Type B pancreatic cell (in vitro differentiated cells): ENCODE results near the gene TRIP4. TPM values are rescaled to one million over a fixed set of nuclear protein-coding genes. Genes with fewer than 3 reads are reported as not detected.

Experiments
- DNase-seq: peaks from one replicate; pipeline ENCODE4 v3.0.0; 2021; ENCODE audit warnings: mixed read lengths; ENCODE audit not compliant: unreplicated experiment; ENCODE audit errors: extremely low spot score
- H3K27ac Mint-ChIP-seq: 2 replicates; pipeline ENCODE4 v1.8.0; 2021; ENCODE audit warnings: mild to moderate bottlenecking, mixed read lengths
- H3K27me3 Mint-ChIP-seq: 2 replicates; pipeline ENCODE4 v1.8.0; 2021; ENCODE audit warnings: mixed read lengths
- H3K36me3 Mint-ChIP-seq: 2 replicates; pipeline ENCODE4 v1.8.0; 2021; ENCODE audit warnings: mixed read lengths
- H3K4me1 Mint-ChIP-seq: one replicate; pipeline ENCODE4 v1.8.0; 2021; ENCODE audit warnings: mixed read lengths; ENCODE audit not compliant: unreplicated experiment
- H3K4me3 Mint-ChIP-seq: 2 replicates; pipeline ENCODE4 v1.8.0; 2021; ENCODE audit warnings: mild to moderate bottlenecking, mixed read lengths
- H3K9me3 Mint-ChIP-seq: 2 replicates; pipeline ENCODE4 v1.8.0; 2021; ENCODE audit warnings: mixed read lengths
- CTCF ChIP-seq: fragments of 200-600 bp; sonication (generic); conservative IDR thresholded peaks from 2 replicates; pipeline ENCODE4 v1.5.0; 2021; ENCODE audit warnings: antibody characterized with exemption, mild to moderate bottlenecking
- long read RNA-seq: library from polyadenylated mRNA; unstranded; transcript quantifications from one replicate; pipeline ENCODE4 v2.0.0, GENCODE V29; 2020
- total RNA-seq: library from RNA; stranded (reverse); gene quantifications from 2 replicates; pipeline ENCODE4 v1.2.1, GENCODE V29; 2021; ENCODE audit warnings: low replicate concordance

The TRIP4 gene
- 21.1 and 22.4 TPM in 2 replicates for total RNA-seq
- long read RNA-seq, transcript TRIP4-201 (13 exons, 2,045 nt) = major isoform, 135 of 171 reads
- long read RNA-seq, partial matches to known transcripts = 7 of 171 reads
- long read RNA-seq, other reads (novel, unspliced or antisense) = 27 of 171 reads

DNA sequence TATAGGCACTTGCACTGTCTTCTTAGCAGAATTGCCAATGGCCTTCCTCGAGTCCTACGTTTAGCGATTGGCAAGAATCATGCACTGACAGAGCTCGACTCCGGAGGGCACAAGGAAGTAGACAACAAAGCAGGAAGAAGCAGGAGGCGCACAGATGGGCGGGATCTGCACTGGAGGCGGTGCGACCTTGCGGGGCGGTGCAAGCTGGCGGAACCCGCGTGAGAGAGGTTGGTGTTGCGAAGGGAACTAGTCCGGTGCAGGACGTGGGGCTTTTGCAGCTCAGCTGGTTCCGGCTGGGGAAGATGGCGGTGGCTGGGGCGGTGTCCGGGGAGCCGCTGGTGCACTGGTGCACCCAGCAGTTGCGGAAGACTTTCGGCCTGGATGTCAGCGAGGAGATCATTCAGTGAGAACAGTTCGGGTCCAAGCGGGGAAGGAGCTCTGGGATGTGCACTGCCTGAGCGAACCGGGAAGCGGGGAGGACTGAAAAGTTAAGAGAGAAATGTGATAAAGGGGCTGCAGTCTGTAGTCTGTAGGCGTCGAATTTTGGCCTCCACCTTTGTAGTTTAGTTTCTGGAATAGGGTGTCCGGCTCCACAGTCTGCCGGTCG is at the start of gene TRIP4:
TRIP4 (plus strand) TSS at position 275 of the 607 bp plus-strand sequence; CDS start at position 303, 28 bp downstream.
- DNase-seq = peak; percentile 95
- Mint-ChIP-seq H3K4me1 (peaks cover 17% of the 10 kb centered on the region), H3K4me3 (peak within 1 kb of the TSS; percentile 97), H3K36me3 (peaks cover 5% of the 10 kb centered on the region), H3K9me3 (peaks cover 5% of the 10 kb centered on the region), H3K27ac (peak within 1 kb of the TSS; percentile 89), H3K27me3 (no peaks in the 10 kb centered on the region)
- no peak for TF ChIP-seq CTCF

DNA sequence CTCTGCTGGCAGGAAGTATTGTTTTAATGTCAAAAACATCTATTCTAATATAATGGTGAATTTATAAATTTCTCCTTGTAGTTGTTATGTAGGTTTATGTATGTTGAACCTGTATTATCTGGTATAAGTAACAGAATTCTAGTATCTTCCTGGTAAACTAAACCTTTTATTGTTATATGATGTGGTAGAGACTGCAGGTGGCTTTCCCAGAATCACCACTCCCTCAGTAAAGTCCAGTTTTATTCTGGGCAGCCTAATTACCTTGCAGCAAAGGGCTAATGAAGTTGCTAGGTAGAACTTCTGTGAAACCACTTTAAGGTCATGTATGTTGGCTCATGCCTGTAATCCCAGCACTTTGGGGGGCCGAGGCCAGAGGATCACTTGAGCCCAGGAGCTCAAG is 47.3 kb upstream of the TRIP4 start:
- H3K4me1 Mint-ChIP-seq = peaks cover 19% of the 10 kb centered on the region
- H3K36me3 Mint-ChIP-seq = peaks cover 6% of the 10 kb centered on the region
- H3K4me3 Mint-ChIP-seq = no peak overlapping the region
- no peaks in the 10 kb centered on the region for H3K9me3 Mint-ChIP-seq
- H3K27ac Mint-ChIP-seq = no peak overlapping the region
- DNase-seq = no peak
- H3K27me3 Mint-ChIP-seq = no peaks in the 10 kb centered on the region
- no peak for TF ChIP-seq CTCF

DNA sequence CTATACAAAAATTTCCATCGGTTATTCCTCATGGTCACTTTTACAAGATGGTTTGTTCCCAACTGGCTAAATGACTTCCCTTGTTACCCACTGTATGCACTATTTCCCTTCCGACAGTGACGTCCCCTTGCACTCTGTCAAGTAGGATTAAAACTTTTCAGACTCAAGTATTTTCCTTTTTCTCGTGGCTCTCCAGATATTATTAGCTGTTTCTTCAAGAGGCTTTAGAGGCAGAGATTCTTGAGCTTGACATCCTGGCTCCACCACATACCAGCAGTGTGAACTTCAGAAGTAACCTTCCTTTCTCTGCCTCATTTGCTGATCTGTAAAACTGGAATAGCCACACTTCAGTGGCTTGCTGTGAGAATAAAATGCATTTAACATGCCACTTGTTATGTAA is 45.7 kb upstream of the TRIP4 start:
- DNase-seq = no peak
- Mint-ChIP-seq H3K27ac (peak overlapping the region; percentile 80), H3K36me3 (peaks cover 12% of the 10 kb centered on the region), H3K4me1 (peaks cover 21% of the 10 kb centered on the region), H3K9me3 (no peaks in the 10 kb centered on the region), H3K27me3 (no peaks in the 10 kb centered on the region), H3K4me3 (peak overlapping the region; percentile 23)
- TF ChIP-seq CTCF = no peak

DNA sequence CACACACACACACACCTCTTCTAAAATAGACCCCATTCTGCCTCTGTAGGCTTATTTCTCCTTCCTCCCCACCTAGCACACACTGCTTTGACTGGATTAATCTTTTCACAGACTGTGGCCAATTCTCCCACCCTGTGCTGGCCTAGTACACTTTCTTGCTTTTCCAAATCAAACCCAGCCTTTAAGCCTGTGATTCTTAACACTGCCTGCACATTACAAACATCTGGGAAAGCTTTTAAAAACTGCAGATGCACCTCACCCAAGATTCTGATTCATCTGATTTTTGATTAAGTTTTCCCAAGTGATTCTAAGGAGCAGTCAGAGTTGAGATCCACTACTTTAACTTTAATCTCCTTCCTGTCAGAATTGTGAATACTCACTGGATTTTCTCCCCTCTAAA is 44.4 kb upstream of the TRIP4 start:
- H3K9me3 Mint-ChIP-seq = no peaks in the 10 kb centered on the region
- H3K4me1 Mint-ChIP-seq = peaks cover 21% of the 10 kb centered on the region
- H3K27me3 Mint-ChIP-seq = no peaks in the 10 kb centered on the region
- peaks cover 16% of the 10 kb centered on the region for H3K36me3 Mint-ChIP-seq
- no peak overlapping the region for H3K4me3 Mint-ChIP-seq
- peak overlapping the region; percentile 34 for H3K27ac Mint-ChIP-seq
- DNase-seq = no peak
- no peak for TF ChIP-seq CTCF

- TF ChIP-seq CTCF = no peak
Measured at GRCh38 chr15:64343841-64344240, 43.8 kb upstream of the TRIP4 start.

More at GRCh38 chr15:64343841-64344240, 43.8 kb upstream of the TRIP4 start:
- peaks cover 16% of the 10 kb centered on the region for H3K36me3 Mint-ChIP-seq
- no peaks in the 10 kb centered on the region for H3K27me3 Mint-ChIP-seq
- no peak overlapping the region for H3K27ac Mint-ChIP-seq
- peaks cover 21% of the 10 kb centered on the region for H3K4me1 Mint-ChIP-seq
- DNase-seq = no peak
- H3K4me3 Mint-ChIP-seq = no peak overlapping the region
- H3K9me3 Mint-ChIP-seq = no peaks in the 10 kb centered on the region
